T-cell (primary cell): Measurements from ENCODE around the gene KLF9. TPM values are rescaled to one million over a fixed set of nuclear protein-coding genes. Genes with fewer than 3 reads are reported as not detected.
"Not testable (repeated sequence)": the region's sequence is repeated elsewhere in the genome, so short reads cannot be mapped to it uniquely, and the experiment has no call there.

Experiments
- ATAC-seq, 4 experiments: fragments of 200-7000 bp in 3 of 4; fragments of 150-1000 bp in 1 of 4; cut with Tn5 transposase; replicated peaks in 1 of 4; 1 replicate in 3 of 4; 2 replicates in 1 of 4; pipeline ENCODE4 v1.10.0; 2021; ENCODE audit warnings: moderate library complexity in 3 of 4, mild to moderate bottlenecking in 2 of 4, moderate number of reproducible peaks in 1 of 4
- CTCF ChIA-PET, 2 donors: fragments of 300-600 bp; sonication (Branson Sonifier 250); formaldehyde crosslinking; loops; one replicate each; lab custom pipeline; 2022; ENCODE audit warnings: antibody characterized with exemption in 2 of 2; lab: Charles Lee
- POLR2A ChIA-PET, 2 donors: fragments of 300-600 bp; sonication (Branson Sonifier 250); formaldehyde crosslinking; loops; one replicate each; lab custom pipeline; 2022; ENCODE audit warnings: antibody characterized with exemption in 2 of 2; lab: Charles Lee
- DNase-seq, 35 experiments: peaks; one replicate each; pipeline versions ENCODE4 v3.0.0 to v3.0.0-alpha.2; 2013 to 2023
- H3K27ac ChIP-seq: one replicate; pipeline ENCODE4 v1.5.1; 2013; ENCODE audit warnings: low read length
- H3K27me3 ChIP-seq, 2 experiments: replicated peaks in 1 of 2; 1 replicate in 1 of 2; 2 replicates in 1 of 2; pipeline versions ENCODE4 v1.6.1 to v1.7.0; 2013; ENCODE audit warnings: low read length in 1 of 2, mixed read lengths in 1 of 2; ENCODE audit not compliant: control insufficient read depth in 2 of 2, insufficient read depth in 2 of 2; ENCODE audit errors: extremely low read depth in 1 of 2
- H3K36me3 ChIP-seq, 2 donors: 1 replicate in 1 of 2; 2 replicates in 1 of 2; pipeline versions ENCODE4 v1.6.1 to v1.7.0; 2013; ENCODE audit warnings: low read length in 1 of 2; ENCODE audit not compliant: control insufficient read depth in 2 of 2, insufficient read depth in 1 of 2; ENCODE audit errors: extremely low read depth in 1 of 2
- H3K4me1 ChIP-seq, 2 experiments: 1 replicate in 1 of 2; 2 replicates in 1 of 2; pipeline versions ENCODE4 v1.6.1 to v1.7.0; 2013; ENCODE audit warnings: low read length in 2 of 2, mixed read lengths in 1 of 2; ENCODE audit not compliant: insufficient read depth in 2 of 2, control insufficient read depth in 1 of 2; ENCODE audit errors: extremely low read depth in 1 of 2
- H3K4me3 ChIP-seq, 2 donors: 1 replicate in 1 of 2; 2 replicates in 1 of 2; pipeline versions ENCODE4 v1.5.1 to v1.7.0; 2013; ENCODE audit warnings: mild to moderate bottlenecking in 2 of 2, low read length in 1 of 2, moderate library complexity in 1 of 2; ENCODE audit not compliant: control insufficient read depth in 1 of 2; ENCODE audit errors: extremely low read depth in 1 of 2
- H3K9me3 ChIP-seq: 2 replicates; pipeline ENCODE4 v1.7.0; 2013
- H3K27ac Mint-ChIP-seq, 2 donors: one replicate each; pipeline ENCODE4 v1.8.0; 2020 to 2021; ENCODE audit warnings: mild to moderate bottlenecking in 2 of 2, mixed read lengths in 2 of 2
- H3K27me3 Mint-ChIP-seq, 2 donors: one replicate each; pipeline ENCODE4 v1.8.0; 2021 to 2022; ENCODE audit warnings: mixed read lengths in 2 of 2
- H3K36me3 Mint-ChIP-seq: one replicate; pipeline ENCODE4 v1.8.0; 2021; ENCODE audit warnings: mixed read lengths
- H3K4me1 Mint-ChIP-seq, 3 donors: one replicate each; pipeline ENCODE4 v1.8.0; 2020 to 2022; ENCODE audit warnings: mixed read lengths in 3 of 3, mild to moderate bottlenecking in 1 of 3
- H3K4me3 Mint-ChIP-seq, 3 donors: one replicate each; pipeline ENCODE4 v1.8.0; 2020 to 2022; ENCODE audit warnings: mild to moderate bottlenecking in 3 of 3, mixed read lengths in 3 of 3, moderate library complexity in 3 of 3
- H3K9me3 Mint-ChIP-seq, 3 donors: one replicate each; pipeline ENCODE4 v1.8.0; 2020 to 2022; ENCODE audit warnings: mixed read lengths in 3 of 3
- WGBS: methylation state at CpG from one replicate; pipeline ENCODE4 v1.1.5; 2013; ENCODE audit warnings: missing lambda C conversion rate; ENCODE audit not compliant: insufficient coverage; 5-methylcytosine and 5-hydroxymethylcytosine counted together
- total RNA-seq, 35 experiments: library from RNA in 6 of 35; stranded (reverse) in 6 of 35; fragments of 120-200 nt in 1 of 35; gene quantifications; one replicate each; pipeline versions ENCODE4 v1.2.1 to v1.2.4 and lab custom pipeline; 2013 to 2026

The KLF9 gene
- total RNA-seq, 5 donors from 2014 or later (not counting 1 experiment from before 2014, with no cell fraction given), result 21.7 to 91.7 (median 23.6) TPM

- H3K9me3 Mint-ChIP-seq, result no peaks in the 10 kb centered on the region
- Histone ChIP-seq H3K27me3 (no peaks in the 10 kb centered on the region), H3K9me3 (no peaks in the 10 kb centered on the region), H3K27ac (peak overlapping the region; percentile 14), H3K36me3 (no peaks in the 10 kb centered on the region), H3K4me3 (no peak overlapping the region), H3K4me1 (peaks cover 0 to 67% of the 10 kb centered on the region in 2 experiments)
- peaks cover 85 to 92% (median 88%) of the 10 kb centered on the region in 3 donors for H3K4me1 Mint-ChIP-seq
- POLR2A ChIA-PET, result interaction anchor here in 1 of 2 donors (0.7 to 1.1 kb wide), 2 partner anchors 7 to 16 kb away, joined by 3 to 6 read pairs; no protein-coding TSS in a partner anchor
- ATAC-seq, result no peak
- H3K27me3 Mint-ChIP-seq, result no peaks in the 10 kb centered on the region
- H3K4me3 Mint-ChIP-seq, result no peak overlapping the region
- no peak for DNase-seq
- H3K36me3 Mint-ChIP-seq, result peaks cover 3% of the 10 kb centered on the region
- 100% methylated on average over 2 of the region's 4 CpGs for WGBS
- H3K27ac Mint-ChIP-seq, result peak overlapping the region; percentile 69 to 87
- CTCF ChIA-PET, result interaction anchor here in 1 of 2 donors (1.6 kb wide), 1 partner anchor 13 kb away, joined by 3 read pairs; no protein-coding TSS in a partner anchor
These were observed 10.8 kb downstream of the KLF9 start for GRCh38 chr9:70403618-70404025.

DNA sequence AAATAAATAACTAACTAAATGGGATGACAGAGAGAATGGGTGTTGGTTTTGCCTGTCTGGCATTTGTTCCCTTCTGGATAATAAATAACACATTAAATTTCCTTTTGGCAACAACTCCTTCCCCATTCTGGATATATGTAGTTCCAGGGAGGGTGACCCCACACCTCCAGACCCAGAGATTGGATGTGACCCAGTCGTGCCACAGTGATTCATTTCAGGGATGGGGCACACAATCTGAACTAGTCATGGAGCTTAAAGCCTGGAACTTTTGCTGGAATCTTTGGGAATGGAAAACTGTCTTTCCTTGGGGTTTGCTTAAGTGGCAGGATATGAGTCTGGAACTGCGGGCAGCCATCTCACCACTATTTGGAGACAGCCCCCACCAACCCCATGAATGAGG is 11.3 kb downstream of the KLF9 start:
- no peaks in the 10 kb centered on the region for H3K36me3 ChIP-seq
- ChIA-PET CTCF (no interaction called here), POLR2A (interaction anchor here in 1 of 2 donors (1.1 kb wide), 1 partner anchor 16 kb away, joined by 6 read pairs; no protein-coding TSS in a partner anchor)
- ATAC-seq (no peak), DNase-seq (no peak)
- Mint-ChIP-seq H3K27ac (peak overlapping the region; percentile 69 to 87), H3K9me3 (no peaks in the 10 kb centered on the region), H3K27me3 (no peaks in the 10 kb centered on the region), H3K4me3 (no peak overlapping the region), H3K4me1 (peaks cover 85 to 89% (median 88%) of the 10 kb centered on the region in 3 donors), H3K36me3 (peaks cover 3% of the 10 kb centered on the region)
- no CpG with 5 or more reads among the region's 2 CpGs for WGBS
- no peak overlapping the region for H3K4me3 ChIP-seq
- H3K4me1 ChIP-seq, result peaks cover under 1 to 67% of the 10 kb centered on the region in 2 experiments
- no peak overlapping the region for H3K27ac ChIP-seq
- H3K27me3 ChIP-seq, result no peaks in the 10 kb centered on the region
- H3K9me3 ChIP-seq, result no peaks in the 10 kb centered on the region

DNA sequence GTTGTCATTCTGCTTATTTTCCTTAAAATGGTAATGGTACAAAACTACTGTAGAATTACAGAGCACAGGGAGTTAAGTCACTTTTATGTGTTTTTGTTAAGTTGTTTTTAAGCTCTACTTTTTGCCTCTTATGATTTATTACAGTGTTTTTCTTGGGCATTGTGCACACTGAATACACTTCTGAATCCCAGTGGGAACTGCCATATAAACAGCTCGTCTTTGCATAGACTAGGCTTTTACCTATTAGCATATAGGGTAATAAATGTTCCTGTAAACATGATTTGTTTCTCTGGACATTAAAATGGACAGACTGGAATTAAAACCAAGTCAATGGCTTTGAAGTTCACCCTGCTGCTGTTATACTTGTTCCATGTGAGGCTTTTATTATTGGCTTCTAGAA is 12.2 kb downstream of the KLF9 start:
- no peaks in the 10 kb centered on the region for H3K36me3 ChIP-seq

GRCh38 chr9:70401241-70401640 is 13.2 kb downstream of the KLF9 start:
- H3K4me1 Mint-ChIP-seq, result peaks cover 81 to 87% (median 84%) of the 10 kb centered on the region in 3 donors
- H3K4me3 ChIP-seq, ATAC-seq, H3K9me3 ChIP-seq, H3K36me3 ChIP-seq, DNase-seq, H3K27ac ChIP-seq, H3K9me3 Mint-ChIP-seq, H3K4me3 Mint-ChIP-seq, H3K27me3 ChIP-seq, H3K36me3 Mint-ChIP-seq, H3K27me3 Mint-ChIP-seq: not testable (repeated sequence)
- ChIA-PET POLR2A (interaction anchor here in 1 of 2 donors (0.6 kb wide), 1 partner anchor 10 kb away, joined by 3 read pairs; no protein-coding TSS in a partner anchor), CTCF (interaction anchor here in 1 of 2 donors (0.6 to 0.7 kb wide), 2 partner anchors 21 to 38 kb away, joined by 3 to 4 read pairs; no protein-coding TSS in a partner anchor)
- peak overlapping the region in 1 of 2 donors; percentile 93 for H3K27ac Mint-ChIP-seq
- H3K4me1 ChIP-seq, result peaks cover 9 to 66% of the 10 kb centered on the region in 2 experiments
- WGBS, result 100% methylated on average over 4 of the region's 6 CpGs

More for the DNA sequence above, 12.2 kb downstream of the KLF9 start:
- Histone ChIP-seq H3K9me3 (no peaks in the 10 kb centered on the region), H3K27me3 (no peaks in the 10 kb centered on the region), H3K27ac (no peak overlapping the region), H3K4me1 (peaks cover 9 to 67% of the 10 kb centered on the region in 2 experiments), H3K4me3 (no peak overlapping the region)
- ChIA-PET POLR2A (interaction anchor here in 1 of 2 donors (0.5 to 1.3 kb wide), 6 partner anchors 9 to 168 kb away, joined by 3 to 6 read pairs (median 4); no protein-coding TSS in a partner anchor), CTCF (interaction anchor here (0.7 kb wide), 2 partner anchors 18 to 39 kb away, joined by 4 to 6 read pairs; no protein-coding TSS in a partner anchor)
- ATAC-seq (no peak), DNase-seq (no peak)
- Mint-ChIP-seq H3K36me3 (no peaks in the 10 kb centered on the region), H3K9me3 (no peaks in the 10 kb centered on the region), H3K4me1 (peaks cover 85 to 89% (median 88%) of the 10 kb centered on the region in 3 donors), H3K4me3 (no peak overlapping the region), H3K27me3 (no peaks in the 10 kb centered on the region), H3K27ac (peak overlapping the region; percentile 47 to 78)
- no CpG with 5 or more reads among the region's 1 CpG for WGBS

- no peaks in the 10 kb centered on the region for H3K9me3 Mint-ChIP-seq
- no peaks in the 10 kb centered on the region for H3K9me3 ChIP-seq
- no peaks in the 10 kb centered on the region for H3K36me3 Mint-ChIP-seq
- H3K27me3 ChIP-seq, result no peaks in the 10 kb centered on the region
- WGBS, result 88% methylated on average over 4 of the region's 5 CpGs
- peaks cover 9 to 66% of the 10 kb centered on the region in 2 experiments for H3K4me1 ChIP-seq
- peak overlapping the region in 1 of 3 donors; percentile 55 for H3K4me3 Mint-ChIP-seq
- H3K27ac Mint-ChIP-seq, result peak overlapping the region; percentile 92 to 93
- no peak for ATAC-seq
- ChIA-PET POLR2A (interaction anchor here (0.7 to 1.1 kb wide), 2 partner anchors 19 to 27 kb away, joined by 3 read pairs; no protein-coding TSS in a partner anchor), CTCF (interaction anchor here in 1 of 2 donors (0.5 kb wide), 1 partner anchor 45 kb away, joined by 3 read pairs; no protein-coding TSS in a partner anchor)
- no peaks in the 10 kb centered on the region for H3K36me3 ChIP-seq
- no peak overlapping the region for H3K4me3 ChIP-seq
- H3K27me3 Mint-ChIP-seq, result no peaks in the 10 kb centered on the region
- peaks cover 76 to 83% (median 78%) of the 10 kb centered on the region in 3 donors for H3K4me1 Mint-ChIP-seq
- no peak for DNase-seq
- peak overlapping the region; percentile 56 for H3K27ac ChIP-seq
These were observed 14.2 kb downstream of the KLF9 start for GRCh38 chr9:70400107-70400892.

DNA sequence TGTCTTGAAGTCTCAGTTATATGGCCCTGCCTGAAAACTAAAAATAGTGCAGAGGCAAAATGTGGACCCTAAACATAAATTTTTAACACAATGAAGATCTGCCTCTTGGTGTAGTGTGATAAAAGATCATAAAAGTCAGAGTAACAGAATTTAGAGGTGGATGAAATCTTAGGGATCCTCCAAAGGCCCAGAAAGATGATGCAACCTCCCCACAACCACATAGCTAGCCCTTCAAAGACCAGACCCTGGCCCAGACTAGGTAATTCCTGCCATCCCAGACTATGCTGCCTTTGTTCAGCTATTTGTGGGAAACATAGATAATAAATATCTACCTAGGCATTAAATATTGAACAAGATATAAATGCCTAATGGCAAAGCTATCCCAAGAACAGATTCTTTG is 15.3 kb downstream of the KLF9 start:
- H3K36me3 Mint-ChIP-seq, result no peaks in the 10 kb centered on the region
- no peak for DNase-seq
- ChIA-PET POLR2A (interaction anchor here (0.7 to 1.1 kb wide), 3 partner anchors 8 to 20 kb away, joined by 3 to 10 read pairs (median 3); no protein-coding TSS in a partner anchor), CTCF (interaction anchor here in 1 of 2 donors (1.4 kb wide), 1 partner anchor 11 kb away, joined by 5 read pairs; no protein-coding TSS in a partner anchor)
- Histone ChIP-seq H3K27me3 (no peaks in the 10 kb centered on the region), H3K9me3 (no peaks in the 10 kb centered on the region), H3K27ac (peak overlapping the region; percentile 80), H3K4me3 (no peak overlapping the region), H3K4me1 (peaks cover 9 to 64% of the 10 kb centered on the region in 2 experiments), H3K36me3 (no peaks in the 10 kb centered on the region)
- no peaks in the 10 kb centered on the region for H3K27me3 Mint-ChIP-seq
- H3K4me3 Mint-ChIP-seq, result peak overlapping the region; percentile 4 to 55 (median 39)
- H3K9me3 Mint-ChIP-seq, result no peaks in the 10 kb centered on the region
- H3K27ac Mint-ChIP-seq, result peak overlapping the region; percentile 92 to 93
- H3K4me1 Mint-ChIP-seq, result peaks cover 78 to 84% (median 78%) of the 10 kb centered on the region in 3 donors
- no peak for ATAC-seq
